ENCODE results near the gene NKX6-2. TPM values are rescaled to one million over a fixed set of nuclear protein-coding genes. Genes with fewer than 3 reads are reported as not detected.

Gene NKX6-2
- total and polyA plus RNA-seq, 4 donors = 0.07 to 7.1 TPM; not detected in 2

DNA sequence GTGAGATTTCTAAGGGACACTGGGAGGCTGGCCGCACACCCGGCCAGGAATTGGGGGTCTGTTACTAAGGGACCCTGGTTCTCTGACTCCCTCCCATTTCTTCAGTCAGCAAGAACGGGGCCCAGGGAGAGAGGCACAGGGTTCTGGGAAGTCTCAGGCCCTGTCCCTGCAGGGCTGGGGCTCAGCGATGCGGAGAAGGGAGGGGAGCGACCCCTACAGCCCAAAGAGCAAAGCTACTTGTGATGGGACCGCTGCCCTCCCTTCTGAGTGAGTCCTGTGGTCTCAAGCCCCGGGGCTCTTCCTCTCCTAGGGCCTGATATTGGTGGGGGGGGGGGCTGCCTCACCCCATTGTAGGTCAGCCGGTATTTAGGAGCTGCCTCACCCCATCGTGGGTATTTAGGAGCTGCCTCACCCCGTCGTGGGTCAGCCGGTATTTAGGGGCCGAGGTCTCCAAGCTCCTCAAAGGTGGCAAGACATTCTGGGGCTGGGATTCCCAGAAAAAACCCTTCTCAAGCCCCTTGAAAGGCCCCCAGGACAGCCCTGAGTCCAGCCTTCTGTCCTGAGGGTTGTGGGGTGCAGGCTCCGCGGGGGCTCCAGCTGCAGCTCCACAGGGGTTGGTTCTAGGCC is 16.9 kb upstream of the NKX6-2 start:
- H3K27ac ChIP-seq (ENCODE audit: low read depth in 1 of 2, low read length in 2 of 2) = no peak overlapping the region
- H3K4me3 ChIP-seq (ENCODE audit: low read depth in 1 of 3, low read length in 3 of 3) = no peak overlapping the region
- no peak for TF ChIP-seq FOXA2 (IDR thresholded peaks at IDR 0.05)
- WGBS = 85% methylated on average over 16 of the region's 16 CpGs
- no peaks in the 10 kb centered on the region for H3K27me3 ChIP-seq (ENCODE audit: control insufficient read depth in 4 of 4, insufficient read depth in 4 of 4, low read length in 3 of 4)
- no peaks in the 10 kb centered on the region for H3K4me1 ChIP-seq (ENCODE audit: control insufficient read depth in 4 of 4, insufficient read depth in 4 of 4, low read length in 3 of 4)
- no peak for DNase-seq (ENCODE audit: low spot score)
- H3K9ac ChIP-seq (ENCODE audit: low read depth in 1 of 2, low read length in 2 of 2) = no peak overlapping the region
- H3K36me3 ChIP-seq (ENCODE audit: control insufficient read depth in 4 of 4, insufficient read depth in 3 of 4, low read depth in 1 of 4, low read length in 3 of 4) = no peaks in the 10 kb centered on the region
- peaks cover 0 to 5% (median 1%) of the 10 kb centered on the region in 4 donors for H3K9me3 ChIP-seq (ENCODE audit: control insufficient read depth in 4 of 4, low read length in 3 of 4)

DNA sequence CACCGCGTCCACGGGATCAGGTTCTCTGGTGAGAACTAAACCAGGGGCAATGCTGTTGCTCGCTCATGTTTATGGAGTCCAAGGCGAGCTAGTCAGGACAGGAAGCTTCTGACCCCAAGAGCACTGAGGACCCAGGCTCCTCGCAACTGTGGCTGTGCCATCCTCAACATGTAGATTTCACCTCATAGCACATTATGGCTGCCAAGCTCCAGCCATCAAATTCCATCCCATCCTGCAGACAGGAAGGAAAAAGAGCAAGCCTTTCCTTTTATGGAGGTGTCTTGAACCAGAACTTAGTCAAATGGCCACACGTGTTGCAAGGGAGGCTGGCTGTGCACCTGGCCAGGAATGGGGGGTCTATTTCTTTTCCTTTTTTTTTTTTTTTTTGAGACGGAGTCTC is 16.1 kb upstream of the NKX6-2 start:
- H3K36me3 ChIP-seq (ENCODE audit: control insufficient read depth in 4 of 4, insufficient read depth in 3 of 4, low read depth in 1 of 4, low read length in 3 of 4) = no peaks in the 10 kb centered on the region
- peaks cover 0 to 5% (median 1%) of the 10 kb centered on the region in 4 donors for H3K9me3 ChIP-seq (ENCODE audit: control insufficient read depth in 4 of 4, low read length in 3 of 4)
- WGBS = 88% methylated on average over 8 of the region's 8 CpGs
- no peak for TF ChIP-seq HNF4A (conservative IDR thresholded peaks at IDR 0.05)
- no peak for TF ChIP-seq FOXA1 (IDR thresholded peaks at IDR 0.05)
- TF ChIP-seq, protein P1, sequence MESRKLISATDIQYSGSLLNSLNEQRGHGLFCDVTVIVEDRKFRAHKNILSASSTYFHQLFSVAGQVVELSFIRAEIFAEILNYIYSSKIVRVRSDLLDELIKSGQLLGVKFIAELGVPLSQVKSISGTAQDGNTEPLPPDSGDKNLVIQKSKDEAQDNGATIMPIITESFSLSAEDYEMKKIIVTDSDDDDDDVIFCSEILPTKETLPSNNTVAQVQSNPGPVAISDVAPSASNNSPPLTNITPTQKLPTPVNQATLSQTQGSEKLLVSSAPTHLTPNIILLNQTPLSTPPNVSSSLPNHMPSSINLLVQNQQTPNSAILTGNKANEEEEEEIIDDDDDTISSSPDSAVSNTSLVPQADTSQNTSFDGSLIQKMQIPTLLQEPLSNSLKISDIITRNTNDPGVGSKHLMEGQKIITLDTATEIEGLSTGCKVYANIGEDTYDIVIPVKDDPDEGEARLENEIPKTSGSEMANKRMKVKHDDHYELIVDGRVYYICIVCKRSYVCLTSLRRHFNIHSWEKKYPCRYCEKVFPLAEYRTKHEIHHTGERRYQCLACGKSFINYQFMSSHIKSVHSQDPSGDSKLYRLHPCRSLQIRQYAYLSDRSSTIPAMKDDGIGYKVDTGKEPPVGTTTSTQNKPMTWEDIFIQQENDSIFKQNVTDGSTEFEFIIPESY (IDR thresholded peaks at IDR 0.05) = no peak
- TF ChIP-seq, protein P2, sequence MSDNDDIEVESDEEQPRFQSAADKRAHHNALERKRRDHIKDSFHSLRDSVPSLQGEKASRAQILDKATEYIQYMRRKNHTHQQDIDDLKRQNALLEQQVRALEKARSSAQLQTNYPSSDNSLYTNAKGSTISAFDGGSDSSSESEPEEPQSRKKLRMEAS (IDR thresholded peaks at IDR 0.05) = no peak
- no peak for TF ChIP-seq EGR1 (IDR thresholded peaks at IDR 0.05; ENCODE audit: low read depth in 2 of 2)
- H3K4me1 ChIP-seq (ENCODE audit: control insufficient read depth in 4 of 4, insufficient read depth in 4 of 4, low read length in 3 of 4) = no peaks in the 10 kb centered on the region
- no peak for DNase-seq (ENCODE audit: low spot score)
- H3K27me3 ChIP-seq (ENCODE audit: control insufficient read depth in 4 of 4, insufficient read depth in 4 of 4, low read length in 3 of 4) = no peaks in the 10 kb centered on the region
- no peak overlapping the region for H3K27ac ChIP-seq (ENCODE audit: low read depth in 1 of 2, low read length in 2 of 2)
- H3K4me3 ChIP-seq (ENCODE audit: low read depth in 1 of 3, low read length in 3 of 3) = no peak overlapping the region
- H3K9ac ChIP-seq (ENCODE audit: low read depth in 1 of 2, low read length in 2 of 2) = no peak overlapping the region

DNA sequence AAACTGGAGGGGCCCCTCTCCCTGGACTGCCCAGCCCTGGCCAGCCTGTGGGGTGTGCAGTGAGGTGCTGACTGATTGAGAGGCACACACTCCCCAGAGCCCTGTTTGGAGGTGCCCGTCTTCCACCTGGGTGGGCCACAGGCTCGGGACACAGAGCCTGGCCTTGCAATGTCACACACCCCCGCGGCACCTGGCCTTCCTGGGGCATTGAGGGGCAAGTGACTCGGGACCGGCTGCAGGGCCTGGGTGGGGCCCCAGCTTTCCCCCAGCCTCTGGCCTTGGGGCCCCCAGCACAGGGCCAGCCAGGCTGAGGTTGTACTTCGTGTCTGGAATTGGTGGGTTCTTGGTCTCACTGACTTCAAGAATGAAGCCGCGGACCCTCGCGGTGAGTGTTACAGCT is 13.9 kb upstream of the NKX6-2 start:
- Histone ChIP-seq H3K27ac (ENCODE audit: low read depth in 1 of 2, low read length in 2 of 2) (no peak overlapping the region), H3K9me3 (ENCODE audit: control insufficient read depth in 4 of 4, low read length in 3 of 4) (peaks cover 0 to 5% (median 1%) of the 10 kb centered on the region in 4 donors), H3K4me3 (ENCODE audit: low read depth in 1 of 3, low read length in 3 of 3) (no peak overlapping the region), H3K4me1 (ENCODE audit: control insufficient read depth in 4 of 4, insufficient read depth in 4 of 4, low read length in 3 of 4) (no peaks in the 10 kb centered on the region), H3K9ac (ENCODE audit: low read depth in 1 of 2, low read length in 2 of 2) (no peak overlapping the region), H3K27me3 (ENCODE audit: control insufficient read depth in 4 of 4, insufficient read depth in 4 of 4, low read length in 3 of 4) (peaks cover 0 to 3% (median 0%) of the 10 kb centered on the region in 4 donors), H3K36me3 (ENCODE audit: control insufficient read depth in 4 of 4, insufficient read depth in 3 of 4, low read depth in 1 of 4, low read length in 3 of 4) (no peaks in the 10 kb centered on the region)
- WGBS = 94% methylated on average over 11 of the region's 11 CpGs
- no peak for DNase-seq (ENCODE audit: low spot score)
- no peak for TF ChIP-seq SP1 (IDR thresholded peaks at IDR 0.05)
- TF ChIP-seq, protein P1 (IDR thresholded peaks at IDR 0.05) = no peak
- TF ChIP-seq NR2F2 (IDR thresholded peaks at IDR 0.05) = no peak
- TF ChIP-seq, protein P3, sequence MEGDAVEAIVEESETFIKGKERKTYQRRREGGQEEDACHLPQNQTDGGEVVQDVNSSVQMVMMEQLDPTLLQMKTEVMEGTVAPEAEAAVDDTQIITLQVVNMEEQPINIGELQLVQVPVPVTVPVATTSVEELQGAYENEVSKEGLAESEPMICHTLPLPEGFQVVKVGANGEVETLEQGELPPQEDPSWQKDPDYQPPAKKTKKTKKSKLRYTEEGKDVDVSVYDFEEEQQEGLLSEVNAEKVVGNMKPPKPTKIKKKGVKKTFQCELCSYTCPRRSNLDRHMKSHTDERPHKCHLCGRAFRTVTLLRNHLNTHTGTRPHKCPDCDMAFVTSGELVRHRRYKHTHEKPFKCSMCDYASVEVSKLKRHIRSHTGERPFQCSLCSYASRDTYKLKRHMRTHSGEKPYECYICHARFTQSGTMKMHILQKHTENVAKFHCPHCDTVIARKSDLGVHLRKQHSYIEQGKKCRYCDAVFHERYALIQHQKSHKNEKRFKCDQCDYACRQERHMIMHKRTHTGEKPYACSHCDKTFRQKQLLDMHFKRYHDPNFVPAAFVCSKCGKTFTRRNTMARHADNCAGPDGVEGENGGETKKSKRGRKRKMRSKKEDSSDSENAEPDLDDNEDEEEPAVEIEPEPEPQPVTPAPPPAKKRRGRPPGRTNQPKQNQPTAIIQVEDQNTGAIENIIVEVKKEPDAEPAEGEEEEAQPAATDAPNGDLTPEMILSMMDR (IDR thresholded peaks at IDR 0.05; ENCODE audit: low read depth, low read length, missing input control) = no peak
- no peak for TF ChIP-seq HNF4A (conservative IDR thresholded peaks at IDR 0.05)
- TF ChIP-seq FOXA1 (IDR thresholded peaks at IDR 0.05) = no peak
- no peak for TF ChIP-seq HNF4G (IDR thresholded peaks at IDR 0.05)
- no peak for TF ChIP-seq FOXA2 (IDR thresholded peaks at IDR 0.05)
- no peak for TF ChIP-seq YY1 (IDR thresholded peaks at IDR 0.05)
- no peak for TF ChIP-seq TAF1 (conservative IDR thresholded peaks at IDR 0.05)
- no peak for TF ChIP-seq RAD21 (IDR thresholded peaks at IDR 0.05)
- TF ChIP-seq, protein P2 (IDR thresholded peaks at IDR 0.05) = no peak
- TF ChIP-seq EGR1 (IDR thresholded peaks at IDR 0.05; ENCODE audit: low read depth in 2 of 2) = no peak
- TF ChIP-seq JUND (IDR thresholded peaks at IDR 0.05) = no peak
- TF ChIP-seq, protein P4, sequence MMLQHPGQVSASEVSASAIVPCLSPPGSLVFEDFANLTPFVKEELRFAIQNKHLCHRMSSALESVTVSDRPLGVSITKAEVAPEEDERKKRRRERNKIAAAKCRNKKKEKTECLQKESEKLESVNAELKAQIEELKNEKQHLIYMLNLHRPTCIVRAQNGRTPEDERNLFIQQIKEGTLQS (IDR thresholded peaks at IDR 0.05) = no peak
- TF ChIP-seq, protein P5, sequence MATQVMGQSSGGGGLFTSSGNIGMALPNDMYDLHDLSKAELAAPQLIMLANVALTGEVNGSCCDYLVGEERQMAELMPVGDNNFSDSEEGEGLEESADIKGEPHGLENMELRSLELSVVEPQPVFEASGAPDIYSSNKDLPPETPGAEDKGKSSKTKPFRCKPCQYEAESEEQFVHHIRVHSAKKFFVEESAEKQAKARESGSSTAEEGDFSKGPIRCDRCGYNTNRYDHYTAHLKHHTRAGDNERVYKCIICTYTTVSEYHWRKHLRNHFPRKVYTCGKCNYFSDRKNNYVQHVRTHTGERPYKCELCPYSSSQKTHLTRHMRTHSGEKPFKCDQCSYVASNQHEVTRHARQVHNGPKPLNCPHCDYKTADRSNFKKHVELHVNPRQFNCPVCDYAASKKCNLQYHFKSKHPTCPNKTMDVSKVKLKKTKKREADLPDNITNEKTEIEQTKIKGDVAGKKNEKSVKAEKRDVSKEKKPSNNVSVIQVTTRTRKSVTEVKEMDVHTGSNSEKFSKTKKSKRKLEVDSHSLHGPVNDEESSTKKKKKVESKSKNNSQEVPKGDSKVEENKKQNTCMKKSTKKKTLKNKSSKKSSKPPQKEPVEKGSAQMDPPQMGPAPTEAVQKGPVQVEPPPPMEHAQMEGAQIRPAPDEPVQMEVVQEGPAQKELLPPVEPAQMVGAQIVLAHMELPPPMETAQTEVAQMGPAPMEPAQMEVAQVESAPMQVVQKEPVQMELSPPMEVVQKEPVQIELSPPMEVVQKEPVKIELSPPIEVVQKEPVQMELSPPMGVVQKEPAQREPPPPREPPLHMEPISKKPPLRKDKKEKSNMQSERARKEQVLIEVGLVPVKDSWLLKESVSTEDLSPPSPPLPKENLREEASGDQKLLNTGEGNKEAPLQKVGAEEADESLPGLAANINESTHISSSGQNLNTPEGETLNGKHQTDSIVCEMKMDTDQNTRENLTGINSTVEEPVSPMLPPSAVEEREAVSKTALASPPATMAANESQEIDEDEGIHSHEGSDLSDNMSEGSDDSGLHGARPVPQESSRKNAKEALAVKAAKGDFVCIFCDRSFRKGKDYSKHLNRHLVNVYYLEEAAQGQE (IDR thresholded peaks at IDR 0.05) = no peak
- TF ChIP-seq GABPA (IDR thresholded peaks at IDR 0.05 in 1 of 2, conservative IDR thresholded peaks at IDR 0.05 in 1 of 2) = no peak
